HFF-Myc (cell line): ENCODE results near the gene ANO1.

Experiments
- DNase-seq: peaks from one replicate; pipeline ENCODE4 v3.0.0-alpha.2; 2011; ENCODE audit warnings: low read depth; ENCODE audit errors: extremely low read depth
- H3K4me3 ChIP-seq: replicated peaks from 2 replicates; pipeline ENCODE4 v1.5.1; 2011; ENCODE audit warnings: low read depth, mild to moderate bottlenecking, control low read depth, low read length
- TF ChIP-seq, protein P1 (sequence below): IDR thresholded peaks from 2 replicates; pipeline ENCODE4 v1.5.1; 2012; ENCODE audit warnings: mild to moderate bottlenecking, low read depth, low read length, control low read depth; ENCODE audit errors: missing control alignments

ANO1 gene

DNA sequence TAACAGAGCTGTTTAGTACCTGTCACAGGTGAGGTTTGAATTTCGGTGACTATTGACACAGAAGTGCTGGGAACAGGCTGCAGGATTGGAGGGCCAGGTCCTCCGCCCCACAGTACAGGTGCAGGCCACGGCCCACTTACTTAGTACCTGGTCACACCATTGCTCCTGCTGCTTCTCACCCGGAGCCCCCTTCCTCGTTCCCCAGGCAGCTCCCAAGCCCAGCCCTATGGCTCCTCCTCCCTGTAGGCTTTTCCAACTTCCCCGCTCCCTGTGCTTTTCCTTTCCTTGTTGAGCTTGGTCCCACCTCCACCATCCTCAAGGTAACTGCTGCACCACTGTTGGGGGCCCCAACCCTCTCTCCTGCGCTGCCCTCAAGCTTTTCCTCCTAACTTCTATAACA, 27.9 kb upstream of the ANO1 start:
- TF ChIP-seq, protein P1, sequence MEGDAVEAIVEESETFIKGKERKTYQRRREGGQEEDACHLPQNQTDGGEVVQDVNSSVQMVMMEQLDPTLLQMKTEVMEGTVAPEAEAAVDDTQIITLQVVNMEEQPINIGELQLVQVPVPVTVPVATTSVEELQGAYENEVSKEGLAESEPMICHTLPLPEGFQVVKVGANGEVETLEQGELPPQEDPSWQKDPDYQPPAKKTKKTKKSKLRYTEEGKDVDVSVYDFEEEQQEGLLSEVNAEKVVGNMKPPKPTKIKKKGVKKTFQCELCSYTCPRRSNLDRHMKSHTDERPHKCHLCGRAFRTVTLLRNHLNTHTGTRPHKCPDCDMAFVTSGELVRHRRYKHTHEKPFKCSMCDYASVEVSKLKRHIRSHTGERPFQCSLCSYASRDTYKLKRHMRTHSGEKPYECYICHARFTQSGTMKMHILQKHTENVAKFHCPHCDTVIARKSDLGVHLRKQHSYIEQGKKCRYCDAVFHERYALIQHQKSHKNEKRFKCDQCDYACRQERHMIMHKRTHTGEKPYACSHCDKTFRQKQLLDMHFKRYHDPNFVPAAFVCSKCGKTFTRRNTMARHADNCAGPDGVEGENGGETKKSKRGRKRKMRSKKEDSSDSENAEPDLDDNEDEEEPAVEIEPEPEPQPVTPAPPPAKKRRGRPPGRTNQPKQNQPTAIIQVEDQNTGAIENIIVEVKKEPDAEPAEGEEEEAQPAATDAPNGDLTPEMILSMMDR = no peak
- no peak for DNase-seq

GRCh38 chr11:70054004-70054403, 24.1 kb upstream of the ANO1 start:
- DNase-seq = no peak
- TF ChIP-seq, protein P1 = no peak
- no peak overlapping the region for H3K4me3 ChIP-seq

More for the DNA sequence above, 27.9 kb upstream of the ANO1 start:
- H3K4me3 ChIP-seq = no peak overlapping the region

- H3K4me3 ChIP-seq = no peak overlapping the region
- no peak for DNase-seq
- TF ChIP-seq, protein P1 = no peak
These were observed 22.7 kb upstream of the ANO1 start for GRCh38 chr11:70055444-70055843.

- H3K4me3 ChIP-seq = no peak overlapping the region
- TF ChIP-seq, protein P1 = no peak
- DNase-seq = no peak
These were observed 21.0 kb upstream of the ANO1 start for GRCh38 chr11:70057080-70057479.

DNA sequence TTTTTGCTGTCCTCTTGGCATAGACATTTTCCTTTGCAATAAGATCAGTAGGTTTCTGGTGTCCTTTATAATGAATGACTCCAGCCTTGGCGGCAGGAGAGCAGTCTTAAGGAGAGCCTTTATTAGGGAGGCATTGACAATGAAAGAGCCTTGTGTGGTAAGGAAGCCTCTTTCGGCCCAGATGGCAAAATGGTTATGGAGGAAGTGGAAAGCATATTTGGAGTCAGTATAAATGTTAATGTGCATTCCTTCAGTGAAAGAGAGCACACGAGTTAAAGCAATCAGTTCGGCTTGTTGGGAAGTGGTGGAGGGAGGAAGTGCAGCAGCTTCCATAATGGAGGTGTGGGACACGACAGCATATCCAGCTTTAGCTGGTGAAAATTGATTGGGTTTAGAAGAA, 18.1 kb upstream of the ANO1 start:
- DNase-seq = no peak
- TF ChIP-seq, protein P1 = no peak
- no peak overlapping the region for H3K4me3 ChIP-seq

DNA sequence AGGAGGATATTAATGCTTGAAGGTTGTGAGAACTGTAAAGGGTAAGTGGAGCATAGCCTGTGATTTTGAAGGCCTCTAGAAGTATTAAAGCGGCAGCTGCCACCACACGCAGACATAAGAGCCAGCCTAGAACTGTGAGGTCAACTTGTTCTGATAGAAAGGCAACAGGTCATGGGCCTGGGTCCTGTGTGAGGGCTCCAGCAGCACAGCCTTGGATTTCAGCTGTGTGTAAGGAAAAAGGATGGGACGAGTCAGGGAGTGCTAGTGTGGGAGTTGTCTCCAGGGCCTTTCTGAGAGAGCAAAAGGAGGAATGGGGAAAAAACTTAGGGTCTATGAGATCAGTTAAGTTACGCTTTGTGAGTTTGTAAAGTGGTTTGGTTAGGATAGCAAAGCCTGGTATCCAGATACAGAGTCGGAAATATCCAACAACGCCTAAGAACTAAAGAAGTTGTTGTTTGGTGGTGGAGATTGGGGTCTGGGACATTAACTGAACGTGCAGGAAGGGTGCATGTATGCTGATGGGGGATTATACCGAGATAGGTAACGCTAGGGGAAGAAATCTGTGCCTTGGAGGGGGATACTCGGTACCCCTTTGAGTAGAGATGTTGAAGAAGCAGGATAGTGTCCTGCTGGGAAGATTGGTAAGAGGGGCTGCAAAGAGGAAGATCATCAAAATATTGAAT, 17.4 kb upstream of the ANO1 start:
- DNase-seq = no peak
- TF ChIP-seq, protein P1 = no peak
- H3K4me3 ChIP-seq = no peak overlapping the region

DNA sequence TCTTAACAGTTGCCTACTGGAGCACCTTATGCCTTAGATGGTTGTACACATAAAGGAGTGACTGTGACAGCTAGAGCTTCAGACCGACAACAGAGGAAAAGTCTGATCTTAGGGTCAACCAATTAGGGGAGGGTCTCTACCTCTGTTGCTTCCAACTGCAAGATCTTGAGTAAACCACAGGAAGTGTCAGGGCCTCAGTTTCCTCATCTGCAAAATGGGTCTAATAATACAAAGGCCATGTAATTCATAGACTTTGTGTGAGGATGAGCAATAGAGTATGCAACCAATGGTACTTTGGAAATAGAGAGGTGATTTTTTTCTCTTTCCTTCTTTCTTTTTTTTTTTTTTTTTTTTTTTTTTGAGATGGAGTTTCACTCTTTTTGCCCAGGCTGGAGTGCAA, 16.4 kb upstream of the ANO1 start:
- TF ChIP-seq, protein P1 = no peak
- DNase-seq = no peak
- no peak overlapping the region for H3K4me3 ChIP-seq
